ENCODE measurements around the gene EXD3. TPM values are rescaled to one million over a fixed set of nuclear protein-coding genes. Genes with fewer than 3 reads are reported as not detected.
"Not testable (repeated sequence)": the region's sequence is repeated elsewhere in the genome, so short reads cannot be mapped to it uniquely, and the experiment has no call there.

EXD3 gene
- total RNA-seq, 3 donors from 2014 or later, result 39.4 to 56.7 (median 40.1) TPM

- no peak for TF ChIP-seq CTCF (IDR thresholded peaks at IDR 0.05)
- Histone ChIP-seq H3K4me3 (no peak overlapping the region), H3K9me3 (no peaks in the 10 kb centered on the region), H3K4me1 (ENCODE audit: low read depth) (peaks cover 37% of the 10 kb centered on the region), H3K36me3 (ENCODE audit: low read depth) (no peaks in the 10 kb centered on the region)
- ATAC-seq (no peak), DNase-seq (peak; percentile 63 to 83 (median 72))
- intact Hi-C loops (cut with DNase I, micrococcal nuclease), result no loop called here
Observed at GRCh38 chr9:137411645-137412380, 11.1 kb downstream of the EXD3 start.

DNA sequence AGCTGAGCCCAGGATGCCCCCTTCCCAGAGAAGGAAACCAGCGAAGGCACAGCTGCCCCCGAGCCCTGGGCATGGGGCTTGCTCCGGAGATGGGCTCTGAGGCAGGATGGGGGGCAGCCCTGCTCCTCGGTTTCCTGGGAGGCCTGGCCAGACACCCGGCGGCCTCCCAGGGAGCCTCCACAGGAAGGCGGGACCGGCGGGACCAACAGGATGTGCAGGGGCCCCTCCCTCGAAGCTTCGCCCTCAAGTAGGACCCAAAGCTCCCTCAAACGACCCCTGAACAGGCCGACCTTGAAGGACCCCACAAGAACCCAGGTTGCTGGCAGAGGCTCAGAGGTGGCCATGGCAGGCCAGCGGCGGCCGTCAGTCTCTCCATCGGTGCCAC lies 11.7 kb downstream of the EXD3 start:
- ATAC-seq (no peak), DNase-seq (peak in 1 of 3 donors; percentile 54)
- H3K36me3 ChIP-seq (ENCODE audit: low read depth), result no peaks in the 10 kb centered on the region
- H3K9me3 ChIP-seq, result no peaks in the 10 kb centered on the region
- TF ChIP-seq CTCF (IDR thresholded peaks at IDR 0.05), result no peak
- peaks cover 43% of the 10 kb centered on the region for H3K4me1 ChIP-seq (ENCODE audit: low read depth)
- no peak overlapping the region for H3K4me3 ChIP-seq
- intact Hi-C loops (cut with DNase I, micrococcal nuclease), result no loop called here

GRCh38 chr9:137410891-137411249 lies 12.1 kb downstream of the EXD3 start:
- intact Hi-C loops (cut with DNase I, micrococcal nuclease), result no loop called here
- peak in 1 of 3 donors; percentile 55 for DNase-seq
- no peak overlapping the region for H3K4me3 ChIP-seq
- no peaks in the 10 kb centered on the region for H3K36me3 ChIP-seq (ENCODE audit: low read depth)
- no peak for ATAC-seq
- no peak for TF ChIP-seq CTCF (IDR thresholded peaks at IDR 0.05)
- peaks cover 46% of the 10 kb centered on the region for H3K4me1 ChIP-seq (ENCODE audit: low read depth)
- H3K9me3 ChIP-seq, result no peaks in the 10 kb centered on the region

GRCh38 chr9:137410236-137410890 lies 12.6 kb downstream of the EXD3 start:
- peak in 1 of 3 donors; percentile 10 for DNase-seq
- ATAC-seq; H3K4me3 ChIP-seq; intact Hi-C loops (cut with DNase I, micrococcal nuclease); H3K36me3 ChIP-seq (ENCODE audit: low read depth); H3K9me3 ChIP-seq: not testable (repeated sequence)
- H3K4me1 ChIP-seq (ENCODE audit: low read depth), result peaks cover 46% of the 10 kb centered on the region

DNA sequence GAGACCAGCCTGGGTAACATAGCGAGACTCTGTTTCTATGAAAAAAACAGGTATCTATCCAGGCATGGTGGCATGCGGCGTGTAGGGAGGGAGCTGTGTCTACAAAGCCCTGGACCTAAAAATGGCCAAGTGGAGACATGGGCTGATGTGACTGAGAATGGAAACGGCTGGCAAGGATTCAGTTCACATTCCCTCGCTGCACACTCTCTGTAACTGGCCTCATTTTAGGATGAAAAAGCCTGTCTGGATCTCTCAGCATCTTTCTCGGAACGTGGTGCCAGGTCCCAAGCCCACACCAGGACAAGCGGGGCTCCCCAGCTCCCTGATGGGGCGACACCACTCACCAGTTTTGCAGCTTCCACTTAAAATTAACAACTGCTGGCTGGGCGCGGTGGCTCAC lies 13.4 kb downstream of the EXD3 start:
- no peak for DNase-seq
- ATAC-seq, result no peak
- intact Hi-C loops (cut with DNase I, micrococcal nuclease), result loop anchor here in 1 of 2 donors (5.0 kb wide), 1 partner anchor 117 kb away; no protein-coding TSS in a partner anchor
- no peak overlapping the region for H3K4me3 ChIP-seq
- H3K4me1 ChIP-seq (ENCODE audit: low read depth), result peaks cover 46% of the 10 kb centered on the region
- no peak for TF ChIP-seq CTCF (IDR thresholded peaks at IDR 0.05)
- H3K36me3 ChIP-seq (ENCODE audit: low read depth), result no peaks in the 10 kb centered on the region
- no peaks in the 10 kb centered on the region for H3K9me3 ChIP-seq

DNA sequence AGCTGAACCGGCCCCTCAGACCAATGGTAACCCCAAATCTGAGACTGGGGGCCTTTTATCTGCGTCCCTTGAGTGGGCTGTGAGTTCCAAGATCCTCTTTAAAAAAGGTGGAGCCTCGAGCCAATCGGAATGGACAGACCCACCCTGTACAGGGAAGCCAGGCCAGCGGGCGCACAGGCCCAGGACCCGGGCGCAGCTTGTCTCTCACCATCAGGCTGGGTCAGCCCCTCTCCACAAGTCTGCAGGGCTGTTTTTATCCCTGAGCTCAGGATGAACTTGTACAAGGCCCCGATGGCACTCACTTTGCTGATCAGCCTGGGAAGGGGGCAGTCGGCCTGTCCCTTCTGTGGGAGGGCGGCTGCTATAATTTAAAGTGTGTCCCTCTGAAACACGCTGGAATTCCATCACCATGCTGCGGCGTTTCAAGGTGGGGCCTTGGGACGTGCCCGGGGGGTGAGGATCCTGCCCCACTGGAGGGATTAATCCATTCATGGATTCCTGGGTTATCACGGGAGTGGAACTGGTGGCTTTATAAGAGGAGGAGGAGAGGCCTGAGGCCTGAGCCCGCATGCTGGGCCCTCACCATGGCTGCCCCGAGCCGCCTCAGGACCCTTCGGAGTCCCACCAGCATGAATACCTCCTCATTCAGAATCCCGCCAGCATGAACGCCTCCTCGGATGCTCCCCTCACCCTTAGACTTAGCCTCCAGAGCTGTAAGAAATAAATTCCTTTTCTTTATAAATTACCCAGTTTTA lies 14.1 kb downstream of the EXD3 start:
- Histone ChIP-seq H3K9me3 (no peaks in the 10 kb centered on the region), H3K36me3 (ENCODE audit: low read depth) (no peaks in the 10 kb centered on the region), H3K4me1 (ENCODE audit: low read depth) (peaks cover 40% of the 10 kb centered on the region), H3K4me3 (no peak overlapping the region)
- TF ChIP-seq CTCF (IDR thresholded peaks at IDR 0.05), result no peak
- no peak for ATAC-seq
- no peak for DNase-seq
- intact Hi-C loops (cut with DNase I, micrococcal nuclease), result loop anchor here in 1 of 2 donors (5.0 kb wide), 1 partner anchor 117 kb away; no protein-coding TSS in a partner anchor

All from mucosa of descending colon (tissue), 3 donors.